Testis (tissue), 2 donors: ENCODE data around the gene CETP.

Experiments used
- CTCF ChIP-seq, 3 experiments: fragments of 450-650 bp in 2 of 3; fragments of 200-600 bp in 1 of 3; sonication (generic) in 1 of 3; IDR thresholded peaks; one replicate each; pipeline ENCODE4 v1.5.1; 2016 to 2019; ENCODE audit warnings: antibody characterized with exemption in 3 of 3, mild to moderate bottlenecking in 2 of 3, moderate library complexity in 1 of 3
- POLR2A ChIP-seq: fragments of 450-650 bp; IDR thresholded peaks from one replicate; pipeline ENCODE4 v1.6.1; 2017; ENCODE audit warnings: antibody characterized with exemption, mild to moderate bottlenecking, moderate library complexity

DNA sequence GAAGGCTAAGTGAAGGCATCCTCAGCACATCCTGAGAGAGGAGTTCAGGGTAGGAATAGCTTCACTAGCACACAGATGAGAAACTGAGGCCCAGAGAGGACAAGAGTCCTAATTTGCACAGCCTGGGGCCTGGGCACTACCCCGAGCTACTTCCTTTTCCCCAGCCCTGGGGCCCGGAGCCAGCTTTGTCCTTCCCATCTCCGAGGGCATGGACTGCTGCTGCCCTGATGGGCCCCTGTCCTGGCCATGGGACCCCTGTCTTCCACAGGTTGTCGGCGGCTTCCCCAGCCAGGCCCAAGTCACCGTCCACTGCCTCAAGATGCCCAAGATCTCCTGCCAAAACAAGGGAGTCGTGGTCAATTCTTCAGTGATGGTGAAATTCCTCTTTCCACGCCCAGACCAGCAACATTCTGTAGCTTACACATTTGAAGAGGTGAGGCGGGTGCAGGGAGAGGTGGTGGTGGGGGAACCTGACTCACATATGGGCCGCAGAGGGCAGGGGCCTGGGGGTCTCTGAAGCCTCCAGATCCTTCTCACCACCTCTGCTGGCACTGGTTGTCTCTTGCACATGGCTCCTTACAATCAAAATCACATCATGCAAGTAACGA, 16.2 kb downstream of the CETP start:
- no peak for TF ChIP-seq CTCF (IDR thresholded peaks at IDR 0.05)
- no peak for TF ChIP-seq POLR2A
